Measurements from ENCODE around the gene MIEF1.

MIEF1 gene

GRCh38 chr22:39462443-39463221, 39.5 kb upstream of the MIEF1 start:
- no peak overlapping the region for H3K9ac ChIP-seq (ENCODE audit: low read length)
- H3K27ac ChIP-seq (ENCODE audit: low read depth, low read length) = no peak overlapping the region

GRCh38 chr22:39463277-39463676, 38.8 kb upstream of the MIEF1 start:
- Histone ChIP-seq H3K36me3 (ENCODE audit: control insufficient read depth, insufficient read depth, low read length) (no peaks in the 10 kb centered on the region), H3K27ac (ENCODE audit: low read depth, low read length) (no peak overlapping the region), H3K9ac (ENCODE audit: low read length) (no peak overlapping the region)

More at GRCh38 chr22:39462443-39463221, 39.5 kb upstream of the MIEF1 start:
- no peaks in the 10 kb centered on the region for H3K36me3 ChIP-seq (ENCODE audit: control insufficient read depth, insufficient read depth, low read length)
- H3K9me3 ChIP-seq (ENCODE audit: control insufficient read depth, insufficient read depth, low read depth, low read length) = no peaks in the 10 kb centered on the region
- H3K4me3 ChIP-seq (ENCODE audit: low read depth, low read length) = no peak overlapping the region
- H3K27me3 ChIP-seq (ENCODE audit: control insufficient read depth, insufficient read depth, low read length) = peaks cover 10% of the 10 kb centered on the region
- H3K4me1 ChIP-seq (ENCODE audit: control insufficient read depth, insufficient read depth, low read length) = peaks cover 12% of the 10 kb centered on the region; the same call in 1 of the 2 replicates

GRCh38 chr22:39463931-39464390, 38.1 kb upstream of the MIEF1 start:
- H3K36me3 ChIP-seq (ENCODE audit: control insufficient read depth, insufficient read depth, low read length) = no peaks in the 10 kb centered on the region
- H3K9me3 ChIP-seq (ENCODE audit: control insufficient read depth, insufficient read depth, low read depth, low read length) = no peaks in the 10 kb centered on the region
- H3K4me1 ChIP-seq (ENCODE audit: control insufficient read depth, insufficient read depth, low read length) = peaks cover 6% of the 10 kb centered on the region; the same call in 1 of the 2 replicates
- no peak overlapping the region for H3K27ac ChIP-seq (ENCODE audit: low read depth, low read length)
- H3K9ac ChIP-seq (ENCODE audit: low read length) = no peak overlapping the region
- H3K27me3 ChIP-seq (ENCODE audit: control insufficient read depth, insufficient read depth, low read length) = no peaks in the 10 kb centered on the region
- H3K4me3 ChIP-seq (ENCODE audit: low read depth, low read length) = no peak overlapping the region

More at GRCh38 chr22:39463277-39463676, 38.8 kb upstream of the MIEF1 start:
- Histone ChIP-seq H3K4me1 (ENCODE audit: control insufficient read depth, insufficient read depth, low read length) (peaks cover 11% of the 10 kb centered on the region; the same call in 1 of the 2 replicates), H3K9me3 (ENCODE audit: control insufficient read depth, insufficient read depth, low read depth, low read length) (no peaks in the 10 kb centered on the region), H3K27me3 (ENCODE audit: control insufficient read depth, insufficient read depth, low read length) (peaks cover 6% of the 10 kb centered on the region), H3K4me3 (ENCODE audit: low read depth, low read length) (no peak overlapping the region)

- H3K9ac ChIP-seq (ENCODE audit: low read length) = no peak overlapping the region
These were observed 35.7 kb upstream of the MIEF1 start for GRCh38 chr22:39466228-39467006.

GRCh38 chr22:39467390-39467895, 34.6 kb upstream of the MIEF1 start:
- H3K4me3 ChIP-seq (ENCODE audit: low read depth, low read length) = no peak overlapping the region
- no peaks in the 10 kb centered on the region for H3K9me3 ChIP-seq (ENCODE audit: control insufficient read depth, insufficient read depth, low read depth, low read length)
- H3K27ac ChIP-seq (ENCODE audit: low read depth, low read length) = no peak overlapping the region
- no peaks in the 10 kb centered on the region for H3K27me3 ChIP-seq (ENCODE audit: control insufficient read depth, insufficient read depth, low read length)
- H3K9ac ChIP-seq (ENCODE audit: low read length) = no peak overlapping the region
- no peaks in the 10 kb centered on the region for H3K36me3 ChIP-seq (ENCODE audit: control insufficient read depth, insufficient read depth, low read length)
- peaks cover 38% of the 10 kb centered on the region for H3K4me1 ChIP-seq (ENCODE audit: control insufficient read depth, insufficient read depth, low read length)

More at GRCh38 chr22:39466228-39467006, 35.7 kb upstream of the MIEF1 start:
- H3K9me3 ChIP-seq (ENCODE audit: control insufficient read depth, insufficient read depth, low read depth, low read length) = no peaks in the 10 kb centered on the region
- H3K36me3 ChIP-seq (ENCODE audit: control insufficient read depth, insufficient read depth, low read length) = no peaks in the 10 kb centered on the region
- H3K27me3 ChIP-seq (ENCODE audit: control insufficient read depth, insufficient read depth, low read length) = no peaks in the 10 kb centered on the region
- H3K4me1 ChIP-seq (ENCODE audit: control insufficient read depth, insufficient read depth, low read length) = peaks cover 29% of the 10 kb centered on the region
- no peak overlapping the region for H3K4me3 ChIP-seq (ENCODE audit: low read depth, low read length)
- H3K27ac ChIP-seq (ENCODE audit: low read depth, low read length) = no peak overlapping the region

GRCh38 chr22:39468487-39469325, 33.4 kb upstream of the MIEF1 start:
- Histone ChIP-seq H3K27ac (ENCODE audit: low read depth, low read length) (no peak overlapping the region), H3K4me3 (ENCODE audit: low read depth, low read length) (no peak overlapping the region), H3K9ac (ENCODE audit: low read length) (no peak overlapping the region), H3K36me3 (ENCODE audit: control insufficient read depth, insufficient read depth, low read length) (no peaks in the 10 kb centered on the region), H3K27me3 (ENCODE audit: control insufficient read depth, insufficient read depth, low read length) (no peaks in the 10 kb centered on the region), H3K9me3 (ENCODE audit: control insufficient read depth, insufficient read depth, low read depth, low read length) (no peaks in the 10 kb centered on the region), H3K4me1 (ENCODE audit: control insufficient read depth, insufficient read depth, low read length) (peaks cover 44% of the 10 kb centered on the region)

- Histone ChIP-seq H3K4me3 (ENCODE audit: low read depth, low read length) (no peak overlapping the region), H3K36me3 (ENCODE audit: control insufficient read depth, insufficient read depth, low read length) (no peaks in the 10 kb centered on the region), H3K27ac (ENCODE audit: low read depth, low read length) (no peak overlapping the region), H3K4me1 (ENCODE audit: control insufficient read depth, insufficient read depth, low read length) (peaks cover 50% of the 10 kb centered on the region), H3K9me3 (ENCODE audit: control insufficient read depth, insufficient read depth, low read depth, low read length) (no peaks in the 10 kb centered on the region), H3K27me3 (ENCODE audit: control insufficient read depth, insufficient read depth, low read length) (no peaks in the 10 kb centered on the region), H3K9ac (ENCODE audit: low read length) (no peak overlapping the region)
These were observed 32.8 kb upstream of the MIEF1 start for GRCh38 chr22:39469326-39469680.

GRCh38 chr22:39469681-39470450, 32.2 kb upstream of the MIEF1 start:
- H3K9ac ChIP-seq (ENCODE audit: low read length) = no peak overlapping the region
- no peaks in the 10 kb centered on the region for H3K9me3 ChIP-seq (ENCODE audit: control insufficient read depth, insufficient read depth, low read depth, low read length)
- no peak overlapping the region for H3K4me3 ChIP-seq (ENCODE audit: low read depth, low read length)
- no peak overlapping the region for H3K27ac ChIP-seq (ENCODE audit: low read depth, low read length)
- H3K36me3 ChIP-seq (ENCODE audit: control insufficient read depth, insufficient read depth, low read length) = no peaks in the 10 kb centered on the region
- H3K27me3 ChIP-seq (ENCODE audit: control insufficient read depth, insufficient read depth, low read length) = no peaks in the 10 kb centered on the region
- H3K4me1 ChIP-seq (ENCODE audit: control insufficient read depth, insufficient read depth, low read length) = peaks cover 56% of the 10 kb centered on the region

GRCh38 chr22:39470451-39471291, 31.4 kb upstream of the MIEF1 start:
- H3K4me1 ChIP-seq (ENCODE audit: control insufficient read depth, insufficient read depth, low read length) = peaks cover 64% of the 10 kb centered on the region
- no peak overlapping the region for H3K4me3 ChIP-seq (ENCODE audit: low read depth, low read length)
- no peaks in the 10 kb centered on the region for H3K27me3 ChIP-seq (ENCODE audit: control insufficient read depth, insufficient read depth, low read length)
- peak overlapping the region; percentile 6 for H3K9ac ChIP-seq (ENCODE audit: low read length)
- H3K36me3 ChIP-seq (ENCODE audit: control insufficient read depth, insufficient read depth, low read length) = no peaks in the 10 kb centered on the region
- H3K27ac ChIP-seq (ENCODE audit: low read depth, low read length) = no peak overlapping the region
- no peaks in the 10 kb centered on the region for H3K9me3 ChIP-seq (ENCODE audit: control insufficient read depth, insufficient read depth, low read depth, low read length)
